Smooth muscle cell of the brain vasculature (primary cell): ENCODE measurements around the gene SH3PXD2A.
"Not testable (repeated sequence)": the region's sequence is repeated elsewhere in the genome, so short reads cannot be mapped to it uniquely, and the experiment has no call there.

Experiments used
- DNase-seq: peaks from one replicate; pipeline ENCODE4 v3.0.0-alpha.2; 2012; ENCODE audit warnings: low read depth, low spot score

Gene SH3PXD2A

DNA sequence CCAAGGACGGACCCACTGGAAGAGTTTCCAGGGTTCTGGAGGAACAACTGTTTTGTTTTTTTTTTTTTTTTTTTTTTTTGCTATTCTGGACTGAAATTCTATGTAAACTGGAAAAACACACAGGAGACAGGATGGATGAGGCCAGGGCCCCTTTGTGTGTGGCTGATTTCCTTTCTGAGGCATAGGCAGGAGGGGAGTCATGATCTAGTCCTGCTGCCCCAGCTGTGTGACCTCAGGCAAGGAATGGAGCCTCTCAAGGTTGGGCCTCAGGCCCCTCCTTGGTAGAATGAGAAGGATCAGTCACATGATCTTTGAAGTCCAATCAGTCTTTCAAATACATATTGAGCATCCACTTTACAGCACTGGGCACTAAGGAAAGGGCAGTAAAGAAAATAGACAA is 87.6 kb downstream of the SH3PXD2A start:
- DNase-seq: no peak

- DNase-seq: no peak
Observed at GRCh38 chr10:103766751-103767505, 88.4 kb downstream of the SH3PXD2A start.

DNA sequence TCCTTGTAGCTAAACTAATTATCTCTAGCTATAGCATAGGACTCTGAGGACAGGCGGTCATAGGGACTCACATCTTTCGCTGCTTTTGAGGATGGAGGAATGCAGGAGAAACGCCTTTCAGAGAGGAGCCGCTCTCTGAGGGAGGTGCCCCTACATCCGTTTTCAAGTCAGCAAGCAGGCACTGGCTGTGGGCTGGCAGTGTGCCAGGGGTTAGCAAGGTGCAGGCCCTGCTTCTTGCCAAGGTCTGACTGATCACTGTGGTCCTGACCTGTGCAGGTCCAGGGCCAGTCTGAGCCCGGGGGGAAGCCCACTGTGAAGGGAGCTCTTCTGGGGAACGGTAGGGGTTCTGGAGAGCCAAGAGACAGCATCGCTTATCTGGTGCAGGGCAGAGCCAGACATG is 89.4 kb downstream of the SH3PXD2A start:
- no peak for DNase-seq

GRCh38 chr10:103765168-103765567 is 90.2 kb downstream of the SH3PXD2A start:
- no peak for DNase-seq

- DNase-seq: no peak
Observed at GRCh38 chr10:103764296-103765088, 90.9 kb downstream of the SH3PXD2A start.

- DNase-seq: no peak
Observed at GRCh38 chr10:103763374-103764202, 91.8 kb downstream of the SH3PXD2A start.

DNA sequence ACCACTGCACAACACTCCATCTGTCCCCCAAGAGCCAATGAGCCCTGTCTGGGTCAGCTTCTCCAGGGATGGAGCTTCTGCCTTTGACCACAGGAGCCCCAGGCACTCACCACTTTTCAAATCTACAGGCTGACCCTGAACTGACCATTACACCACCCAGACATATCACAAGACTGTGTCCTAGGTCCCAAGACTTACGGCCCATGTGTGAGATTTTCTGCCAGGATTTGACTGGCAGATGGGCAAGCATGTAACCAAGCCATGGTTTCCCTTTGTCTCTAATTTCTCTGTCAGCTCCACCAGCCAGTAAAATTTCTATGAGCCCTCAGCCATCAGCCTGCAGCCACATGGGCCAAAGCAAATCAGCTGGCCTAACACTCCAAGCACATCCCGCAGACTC is 92.5 kb downstream of the SH3PXD2A start:
- no peak for DNase-seq

DNA sequence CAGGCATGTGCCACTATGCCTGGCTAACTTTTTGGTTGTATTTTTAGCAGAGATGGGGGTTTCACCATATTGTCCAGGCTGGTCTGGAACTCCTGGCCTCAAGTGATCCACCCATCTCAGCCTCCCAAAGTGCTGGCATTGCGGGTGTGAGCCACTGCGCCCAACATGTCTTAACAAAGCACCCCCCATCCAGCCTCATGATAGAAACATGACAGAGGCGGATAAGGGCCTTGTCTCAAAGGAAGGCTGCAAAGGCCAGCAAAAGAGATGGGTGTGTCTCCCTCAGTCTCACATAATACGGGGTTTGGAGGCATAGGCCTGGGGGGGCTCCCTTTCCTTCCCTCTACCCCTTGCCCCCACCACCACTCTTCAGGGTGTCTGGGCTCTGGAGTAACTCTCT is 93.2 kb downstream of the SH3PXD2A start:
- no peak for DNase-seq

GRCh38 chr10:103761075-103761920 is 94.1 kb downstream of the SH3PXD2A start:
- DNase-seq: no peak

DNA sequence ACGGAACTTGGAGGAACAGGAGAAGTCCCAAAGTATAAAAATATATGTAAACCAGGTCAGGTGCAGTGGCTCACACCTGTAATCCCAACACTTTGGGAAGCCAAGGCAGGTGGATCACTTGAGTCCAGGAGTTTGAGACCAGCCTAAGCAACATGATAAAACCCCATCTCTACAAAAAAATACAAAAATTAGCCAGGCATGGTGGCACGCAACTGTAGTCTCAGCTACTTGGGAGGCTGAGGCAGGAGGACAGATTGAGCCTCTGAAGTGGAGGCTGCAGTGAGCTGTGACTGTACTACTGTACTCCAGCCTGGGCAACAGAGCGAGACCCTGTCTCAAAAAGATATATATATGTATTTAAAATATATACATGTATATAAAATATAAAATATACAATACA is 95.1 kb downstream of the SH3PXD2A start:
- DNase-seq: not testable (repeated sequence)

- no peak for DNase-seq
Observed at GRCh38 chr10:103759100-103759781, 96.1 kb downstream of the SH3PXD2A start.

- DNase-seq: no peak
Observed at GRCh38 chr10:103758294-103758681, 97.1 kb downstream of the SH3PXD2A start.

GRCh38 chr10:103757531-103758293 is 97.7 kb downstream of the SH3PXD2A start:
- no peak for DNase-seq

- no peak for DNase-seq
Observed at GRCh38 chr10:103756277-103756869, 99.0 kb downstream of the SH3PXD2A start.

- DNase-seq: no peak
Observed at GRCh38 chr10:103752680-103753248, 102.6 kb downstream of the SH3PXD2A start.

- DNase-seq: no peak
Observed at GRCh38 chr10:103751667-103752290, 103.6 kb downstream of the SH3PXD2A start.

GRCh38 chr10:103750836-103751235 is 104.5 kb downstream of the SH3PXD2A start:
- DNase-seq: no peak

DNA sequence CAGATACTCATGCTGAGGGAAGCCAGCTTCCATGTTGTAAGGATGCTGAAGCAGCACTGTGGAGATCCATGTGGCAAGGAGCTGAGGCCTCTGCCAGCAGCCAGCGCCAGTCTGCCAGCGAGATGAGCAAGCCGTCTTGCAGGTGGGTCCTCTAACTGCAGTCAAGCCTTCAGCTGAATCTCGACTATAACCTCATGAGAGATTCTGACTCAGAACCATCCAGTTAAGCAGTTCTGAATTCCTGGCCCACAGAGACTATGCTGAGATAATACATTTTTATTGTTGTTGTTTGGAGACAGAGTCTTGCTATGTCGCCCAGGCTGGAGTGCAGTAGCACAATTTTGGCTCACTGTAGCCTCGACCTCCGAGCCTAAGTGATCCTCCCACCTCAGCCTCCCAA is 105.6 kb downstream of the SH3PXD2A start:
- no peak for DNase-seq

DNA sequence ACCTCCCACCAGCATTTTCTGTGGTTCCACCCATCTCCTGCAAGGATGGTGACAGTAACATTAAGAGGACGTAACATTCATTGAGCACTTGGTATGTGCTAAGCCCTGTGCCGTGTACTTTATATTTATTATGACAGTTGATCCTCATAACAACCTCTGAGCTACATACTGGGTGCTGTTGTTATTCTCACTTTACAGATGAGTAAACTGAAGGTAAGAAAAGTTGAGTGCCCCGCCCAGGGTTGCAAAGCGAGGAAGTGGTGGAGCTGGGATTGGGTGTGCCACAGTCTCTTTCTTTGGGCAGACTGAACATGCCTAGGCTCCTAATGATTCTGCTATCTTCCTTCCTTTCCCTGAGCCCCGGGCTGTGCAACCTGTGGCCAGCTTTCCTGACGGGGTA is 107.4 kb downstream of the SH3PXD2A start:
- DNase-seq: no peak
